CD4-positive, alpha-beta T cell treated with Interleukin-1 beta for 1 hour (primary cell): ENCODE measurements around the gene CHST11.

Source experiments
- DNase-seq, 2 donors: peaks; one replicate each; pipeline ENCODE4 v3.0.0-alpha.2; 2020 to 2022

CHST11 gene

GRCh38 chr12:104434129-104434528, 22.6 kb upstream of the CHST11 start:
- no peak for DNase-seq

- no peak for DNase-seq
These were observed 21.6 kb upstream of the CHST11 start for GRCh38 chr12:104435175-104435574.

DNA sequence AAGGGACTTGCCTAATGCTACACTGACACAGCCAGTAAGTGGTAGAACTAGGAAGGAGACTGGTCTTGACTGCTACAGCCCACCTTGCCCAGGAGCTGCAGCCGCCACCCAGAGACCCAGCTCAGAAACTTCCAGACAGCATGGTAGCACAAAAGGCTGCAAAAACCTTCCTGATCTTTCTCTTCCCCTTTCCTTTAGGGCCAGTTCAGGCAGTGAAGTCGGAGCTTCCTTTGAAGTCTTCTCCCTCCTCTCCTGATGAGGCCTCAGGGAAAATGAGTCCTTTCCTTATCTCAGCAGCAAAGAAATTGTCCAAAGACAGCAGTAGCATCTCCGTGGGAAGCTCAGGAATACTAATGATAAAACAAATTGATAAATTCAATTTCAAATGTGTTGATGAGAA, 21.0 kb upstream of the CHST11 start:
- no peak for DNase-seq

DNA sequence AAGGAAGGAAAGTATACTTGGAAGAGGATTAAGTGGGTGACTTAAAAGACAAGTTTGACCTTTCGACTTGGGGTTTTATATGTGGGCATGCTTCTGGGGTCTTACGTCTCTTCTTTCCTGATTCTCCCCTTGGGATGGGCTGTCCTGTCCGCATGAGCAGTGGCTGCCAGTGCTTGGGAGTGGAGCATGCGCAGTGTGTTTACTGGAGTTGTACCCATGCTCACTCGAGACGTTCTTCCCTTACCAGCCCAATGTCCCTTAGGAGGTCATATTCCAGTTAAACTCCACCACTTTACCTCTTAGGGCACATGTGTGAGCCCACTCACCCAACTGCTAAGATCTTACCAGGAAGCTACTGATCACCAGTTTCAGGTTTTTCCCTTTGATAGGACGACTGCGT, 20.0 kb upstream of the CHST11 start:
- no peak for DNase-seq

DNA sequence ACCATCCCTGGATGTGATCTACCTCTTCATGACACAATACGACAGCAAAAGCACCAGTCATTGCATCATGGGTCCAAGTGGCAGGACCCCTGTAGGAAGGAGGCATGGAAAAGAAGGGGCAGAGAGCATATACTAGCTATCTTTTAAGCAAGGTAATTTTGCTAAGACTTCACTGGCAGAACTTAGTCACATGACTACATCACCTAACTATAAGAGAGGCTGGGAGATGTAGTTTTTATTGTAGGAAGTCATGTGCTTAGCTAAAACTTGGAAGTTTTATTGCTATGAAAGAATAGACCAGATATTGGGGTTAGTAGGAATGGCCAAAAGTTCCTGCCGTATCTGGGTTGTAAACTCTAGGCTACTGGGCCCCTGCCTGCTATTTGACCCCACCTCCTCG, 18.6 kb upstream of the CHST11 start:
- no peak for DNase-seq

DNA sequence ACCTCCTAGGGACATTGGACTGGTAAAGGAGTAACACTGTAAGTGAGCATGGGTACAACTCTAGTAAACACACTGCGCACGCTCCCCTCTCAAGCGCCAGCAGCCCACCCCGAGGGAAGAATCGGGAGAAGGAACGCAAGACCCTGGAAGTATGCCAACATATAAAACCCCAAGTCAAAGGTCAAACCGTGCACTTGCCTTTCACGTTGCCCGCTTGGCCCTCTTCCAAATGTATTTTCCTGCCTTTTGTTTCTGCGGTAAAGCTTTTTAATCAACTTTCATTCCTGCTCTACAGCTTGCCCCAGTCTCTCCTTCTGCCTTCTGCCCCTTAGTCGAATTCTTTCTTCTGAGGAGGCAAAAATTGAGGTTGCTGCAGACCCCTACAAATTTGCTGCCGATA, 17.6 kb upstream of the CHST11 start:
- no peak for DNase-seq

- no peak for DNase-seq
These were observed 13.7 kb upstream of the CHST11 start for GRCh38 chr12:104443008-104443407.

- DNase-seq: no peak
These were observed 9.9 kb upstream of the CHST11 start for GRCh38 chr12:104446646-104447421.

GRCh38 chr12:104448031-104448430, 8.7 kb upstream of the CHST11 start:
- DNase-seq: no peak

DNA sequence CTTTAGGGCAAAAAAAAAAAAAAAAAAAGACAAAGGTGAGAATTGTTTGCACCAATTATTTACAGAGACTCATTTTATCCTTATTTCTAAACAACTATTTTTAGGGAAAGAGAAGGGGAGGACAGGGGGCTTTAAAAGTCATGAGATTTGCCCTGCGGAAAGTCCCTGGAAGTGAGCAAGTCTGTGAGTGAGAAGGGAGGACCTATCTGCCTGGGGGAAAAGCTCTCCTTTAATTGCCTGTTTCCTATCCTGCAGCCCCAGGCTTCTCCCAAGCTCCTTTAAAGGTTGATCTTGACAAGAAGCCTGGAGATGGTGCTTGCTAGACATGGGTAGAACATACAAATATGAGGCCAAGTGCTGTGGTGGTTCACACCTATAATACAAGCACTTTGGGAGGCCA, 8.3 kb upstream of the CHST11 start:
- no peak for DNase-seq

DNA sequence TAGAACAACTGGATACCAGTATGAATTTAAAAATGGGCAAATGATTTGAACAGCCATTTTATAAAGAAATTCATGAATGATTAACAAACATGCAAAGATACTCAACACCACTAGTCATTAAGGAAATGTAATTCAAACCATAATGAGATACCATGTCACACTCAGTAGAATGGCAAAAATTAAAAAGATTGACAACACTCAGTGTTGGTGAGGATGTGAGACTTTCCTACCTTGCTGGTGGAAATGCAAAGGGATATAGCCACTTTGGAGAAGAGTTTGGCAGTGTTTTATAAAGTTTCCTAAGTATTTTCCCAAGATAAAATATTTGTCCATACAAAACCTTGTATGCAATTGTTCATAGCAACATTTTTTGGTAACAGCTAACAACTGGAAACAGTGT, 6.0 kb upstream of the CHST11 start:
- no peak for DNase-seq

GRCh38 chr12:104452087-104452486, 4.7 kb upstream of the CHST11 start:
- DNase-seq: no peak

DNA sequence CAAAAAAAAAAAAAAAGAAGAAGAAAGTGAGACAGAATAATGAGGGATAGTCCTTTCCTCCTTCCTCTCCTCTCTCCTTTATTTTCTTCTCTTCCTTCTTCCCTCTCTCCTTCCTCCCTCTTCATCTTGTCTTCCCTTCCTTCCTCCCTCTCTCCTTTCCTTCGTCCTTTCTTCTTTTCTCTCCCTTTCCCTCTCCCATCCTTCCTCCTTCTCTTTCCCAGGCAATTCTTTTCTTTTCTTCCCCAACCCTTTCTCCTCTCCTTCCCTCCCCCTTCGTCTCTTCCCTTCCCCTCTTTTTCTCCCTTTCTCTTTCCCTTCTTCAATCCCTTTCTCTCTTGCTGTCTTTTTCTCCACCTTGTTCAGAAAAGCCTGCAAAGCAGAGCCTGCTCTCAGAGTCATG, 3.6 kb upstream of the CHST11 start:
- DNase-seq: no peak

GRCh38 chr12:104454997-104455396, 1.8 kb upstream of the CHST11 start:
- no peak for DNase-seq

GRCh38 chr12:104455578-104456416, 951 bp upstream of the CHST11 start:
- DNase-seq: no peak

GRCh38 chr12:104456950-104457745, 400 bp downstream of the CHST11 start:
- DNase-seq: peak; percentile 54 to 55

- DNase-seq: peak; percentile 55 to 59
These were observed 1.3 kb downstream of the CHST11 start for GRCh38 chr12:104457746-104458693.

DNA sequence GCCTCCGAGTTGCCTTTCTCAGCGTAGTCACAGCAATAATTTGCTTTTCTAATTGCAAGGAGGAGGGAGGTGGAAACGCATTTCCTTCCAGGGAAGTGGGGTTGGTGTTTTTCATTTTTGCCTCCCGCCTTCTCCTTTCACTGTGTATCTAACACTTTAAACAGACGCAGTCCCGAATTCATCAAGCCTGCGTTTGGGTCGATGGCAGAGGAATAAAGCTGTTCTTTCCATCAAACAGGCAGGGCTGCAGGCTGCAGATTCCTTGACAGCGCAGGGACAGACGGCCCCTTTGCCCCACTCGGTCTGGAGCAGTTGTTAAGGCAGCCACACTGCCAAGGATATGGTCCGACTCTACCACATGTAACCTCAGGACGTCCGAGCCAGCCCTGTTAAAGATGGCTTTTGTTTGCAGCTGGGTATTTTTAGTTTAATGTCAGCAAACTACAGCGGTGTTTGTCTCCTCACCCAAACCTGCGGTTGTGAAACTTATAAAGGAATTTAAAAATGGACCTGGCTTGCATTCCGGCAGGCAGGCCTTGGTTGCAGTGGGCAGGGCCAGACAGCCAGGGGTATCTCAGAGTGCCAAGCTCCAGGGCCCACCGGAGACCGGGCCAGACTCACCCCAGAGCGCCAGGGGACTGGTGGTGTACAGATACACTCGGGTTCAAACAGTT, 2.1 kb downstream of the CHST11 start:
- DNase-seq: peak in 1 of 2 donors; percentile 24

DNA sequence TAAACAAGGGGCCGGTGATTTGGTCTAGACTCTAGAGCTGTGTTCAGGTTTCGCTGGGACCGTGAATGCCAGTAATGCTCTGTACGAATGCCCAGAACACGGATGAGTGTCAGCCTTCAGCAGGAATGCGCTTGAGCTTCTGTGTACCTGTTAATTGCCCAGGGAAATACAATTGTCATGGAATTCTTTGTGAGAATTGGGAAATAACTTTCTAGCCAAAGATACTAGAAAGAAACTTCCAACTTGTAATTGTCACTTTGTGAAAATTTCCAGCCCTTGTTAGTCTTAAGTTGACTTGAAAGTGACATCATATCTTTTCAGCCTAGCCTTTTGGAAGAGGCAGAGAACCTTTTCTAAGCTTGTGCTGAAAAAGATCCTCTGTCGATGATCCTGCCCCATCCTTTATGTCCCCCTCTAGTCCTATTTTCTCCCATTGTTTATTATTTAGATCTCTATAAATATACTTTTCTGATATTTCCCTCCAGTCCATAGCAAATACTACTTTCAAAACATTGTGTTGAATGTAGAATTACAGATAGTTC, 2.7 kb downstream of the CHST11 start:
- no peak for DNase-seq

GRCh38 chr12:104460041-104460719, 3.4 kb downstream of the CHST11 start:
- no peak for DNase-seq
